Activated CD4-positive, CD25-positive, alpha-beta regulatory T cell treated with anti-CD3 and anti-CD28 coated beads, Interleukin-2, amount 50 U/mL, for 16 hours (primary cell): Measurements from ENCODE around the gene SUGCT.
"Not testable (repeated sequence)": the region's sequence is repeated elsewhere in the genome, so short reads cannot be mapped to it uniquely, and the experiment has no call there.

Source experiments
- DNase-seq: peaks from one replicate; pipeline ENCODE4 v3.0.0-alpha.2; 2020; ENCODE audit warnings: low read depth, low spot score

SUGCT gene

GRCh38 chr7:40253444-40253843, 118.6 kb downstream of the SUGCT start:
- not testable (repeated sequence) for DNase-seq

GRCh38 chr7:40263752-40264390, 129.1 kb downstream of the SUGCT start:
- no peak for DNase-seq

- DNase-seq, result no peak
Observed at GRCh38 chr7:40267583-40267982, 132.8 kb downstream of the SUGCT start.

GRCh38 chr7:40268810-40269209, 134.0 kb downstream of the SUGCT start:
- DNase-seq, result not testable (repeated sequence)

GRCh38 chr7:40276061-40276460, 141.3 kb downstream of the SUGCT start:
- no peak for DNase-seq

- no peak for DNase-seq
Observed at GRCh38 chr7:40279991-40280390, 145.2 kb downstream of the SUGCT start.

- DNase-seq, result no peak
Observed at GRCh38 chr7:40282858-40283257, 148.1 kb downstream of the SUGCT start.

GRCh38 chr7:40283391-40283790, 148.6 kb downstream of the SUGCT start:
- no peak for DNase-seq

GRCh38 chr7:40288827-40289226, 154.0 kb downstream of the SUGCT start:
- no peak for DNase-seq

GRCh38 chr7:40297741-40298311, 163.0 kb downstream of the SUGCT start:
- no peak for DNase-seq

- no peak for DNase-seq
Observed at GRCh38 chr7:40298421-40298820, 163.6 kb downstream of the SUGCT start.

GRCh38 chr7:40299097-40299496, 164.3 kb downstream of the SUGCT start:
- DNase-seq, result no peak

- no peak for DNase-seq
Observed at GRCh38 chr7:40300146-40300670, 165.4 kb downstream of the SUGCT start.

- DNase-seq, result no peak
Observed at GRCh38 chr7:40301486-40302068, 166.8 kb downstream of the SUGCT start.

GRCh38 chr7:40303996-40304395, 169.2 kb downstream of the SUGCT start:
- DNase-seq, result no peak

GRCh38 chr7:40305229-40305628, 170.4 kb downstream of the SUGCT start:
- DNase-seq, result no peak

- DNase-seq, result no peak
Observed at GRCh38 chr7:40306025-40306424, 171.2 kb downstream of the SUGCT start.

- DNase-seq, result no peak
Observed at GRCh38 chr7:40306596-40306995, 171.8 kb downstream of the SUGCT start.

GRCh38 chr7:40310258-40310657, 175.5 kb downstream of the SUGCT start:
- DNase-seq, result no peak

GRCh38 chr7:40311307-40311706, 176.5 kb downstream of the SUGCT start:
- no peak for DNase-seq

- no peak for DNase-seq
Observed at GRCh38 chr7:40315277-40315676, 180.5 kb downstream of the SUGCT start.

GRCh38 chr7:40316176-40316575, 181.4 kb downstream of the SUGCT start:
- DNase-seq, result no peak

- no peak for DNase-seq
Observed at GRCh38 chr7:40324914-40325313, 190.1 kb downstream of the SUGCT start.
